Type B pancreatic cell (in vitro differentiated cells): Measurements from ENCODE around the gene ARID5A. TPM values are rescaled to one million over a fixed set of nuclear protein-coding genes. Genes with fewer than 3 reads are reported as not detected.

ENCODE experiments used
- DNase-seq: peaks from one replicate; pipeline ENCODE4 v3.0.0; 2021; ENCODE audit warnings: mixed read lengths; ENCODE audit not compliant: unreplicated experiment; ENCODE audit errors: extremely low spot score
- H3K27ac Mint-ChIP-seq: 2 replicates; pipeline ENCODE4 v1.8.0; 2021; ENCODE audit warnings: mild to moderate bottlenecking, mixed read lengths
- H3K27me3 Mint-ChIP-seq: 2 replicates; pipeline ENCODE4 v1.8.0; 2021; ENCODE audit warnings: mixed read lengths
- H3K36me3 Mint-ChIP-seq: 2 replicates; pipeline ENCODE4 v1.8.0; 2021; ENCODE audit warnings: mixed read lengths
- H3K4me1 Mint-ChIP-seq: one replicate; pipeline ENCODE4 v1.8.0; 2021; ENCODE audit warnings: mixed read lengths; ENCODE audit not compliant: unreplicated experiment
- H3K4me3 Mint-ChIP-seq: 2 replicates; pipeline ENCODE4 v1.8.0; 2021; ENCODE audit warnings: mild to moderate bottlenecking, mixed read lengths
- H3K9me3 Mint-ChIP-seq: 2 replicates; pipeline ENCODE4 v1.8.0; 2021; ENCODE audit warnings: mixed read lengths
- CTCF ChIP-seq: fragments of 200-600 bp; sonication (generic); conservative IDR thresholded peaks from 2 replicates; pipeline ENCODE4 v1.5.0; 2021; ENCODE audit warnings: antibody characterized with exemption, mild to moderate bottlenecking
- total RNA-seq: library from RNA; stranded (reverse); gene quantifications from 2 replicates; pipeline ENCODE4 v1.2.1, GENCODE V29; 2021; ENCODE audit warnings: low replicate concordance

ARID5A gene
- total RNA-seq, 1 donor from 2014 or later, result 11.9 TPM

- Mint-ChIP-seq H3K4me3 (no peak overlapping the region), H3K27me3 (peaks cover 8% of the 10 kb centered on the region), H3K4me1 (peaks cover 7% of the 10 kb centered on the region), H3K36me3 (no peaks in the 10 kb centered on the region), H3K9me3 (no peaks in the 10 kb centered on the region), H3K27ac (no peak overlapping the region)
- TF ChIP-seq CTCF, result no peak
- peak; percentile 55 for DNase-seq
Observed at GRCh38 chr2:96500385-96501066, 36.0 kb upstream of the ARID5A start.

GRCh38 chr2:96501471-96501874 is 35.1 kb upstream of the ARID5A start:
- TF ChIP-seq CTCF, result no peak
- H3K4me3 Mint-ChIP-seq, result no peak overlapping the region
- peaks cover 14% of the 10 kb centered on the region for H3K4me1 Mint-ChIP-seq
- H3K36me3 Mint-ChIP-seq, result no peaks in the 10 kb centered on the region
- no peak overlapping the region for H3K27ac Mint-ChIP-seq
- no peak for DNase-seq
- H3K9me3 Mint-ChIP-seq, result no peaks in the 10 kb centered on the region
- peaks cover 8% of the 10 kb centered on the region for H3K27me3 Mint-ChIP-seq

- TF ChIP-seq CTCF, result no peak
- Mint-ChIP-seq H3K27ac (no peak overlapping the region), H3K4me1 (peaks cover 14% of the 10 kb centered on the region), H3K36me3 (no peaks in the 10 kb centered on the region), H3K4me3 (no peak overlapping the region), H3K27me3 (peaks cover 8% of the 10 kb centered on the region), H3K9me3 (no peaks in the 10 kb centered on the region)
- DNase-seq, result no peak
Observed at GRCh38 chr2:96501886-96502810, 34.4 kb upstream of the ARID5A start.

GRCh38 chr2:96502891-96503636 is 33.5 kb upstream of the ARID5A start:
- peak; percentile 64 for DNase-seq
- H3K4me3 Mint-ChIP-seq, result no peak overlapping the region
- peaks cover 7% of the 10 kb centered on the region for H3K27me3 Mint-ChIP-seq
- H3K27ac Mint-ChIP-seq, result no peak overlapping the region
- peaks cover 14% of the 10 kb centered on the region for H3K4me1 Mint-ChIP-seq
- H3K9me3 Mint-ChIP-seq, result no peaks in the 10 kb centered on the region
- no peak for TF ChIP-seq CTCF
- no peaks in the 10 kb centered on the region for H3K36me3 Mint-ChIP-seq

GRCh38 chr2:96503637-96504243 is 32.8 kb upstream of the ARID5A start:
- no peak for TF ChIP-seq CTCF

More at GRCh38 chr2:96503637-96504243, 32.8 kb upstream of the ARID5A start:
- Mint-ChIP-seq H3K4me1 (peaks cover 14% of the 10 kb centered on the region), H3K36me3 (no peaks in the 10 kb centered on the region), H3K4me3 (no peak overlapping the region), H3K27ac (no peak overlapping the region), H3K9me3 (no peaks in the 10 kb centered on the region), H3K27me3 (peaks cover 4% of the 10 kb centered on the region)
- peak; percentile 66 for DNase-seq
